CD4-positive, alpha-beta memory T cell (primary cell): Measurements from ENCODE around the gene LARP4. TPM values are rescaled to one million over a fixed set of nuclear protein-coding genes. Genes with fewer than 3 reads are reported as not detected.
"Not testable (repeated sequence)": the region's sequence is repeated elsewhere in the genome, so short reads cannot be mapped to it uniquely, and the experiment has no call there.

Experiments
- CTCF ChIA-PET: fragments of 350-600 bp; sonication (Branson Sonifier 250); formaldehyde crosslinking; loops from one replicate; lab custom pipeline; 2021; ENCODE audit warnings: inconsistent platforms; ENCODE audit not compliant: partially characterized antibody; lab: Charles Lee
- POLR2A ChIA-PET: fragments of 350-600 bp; sonication (Branson Sonifier 250); formaldehyde crosslinking; loops from one replicate; lab custom pipeline; 2021; ENCODE audit not compliant: partially characterized antibody; lab: Charles Lee
- DNase-seq, 5 donors: peaks; one replicate each; pipeline versions ENCODE4 v3.0.0 to v3.0.0-alpha.2; 2020 to 2022; ENCODE audit warnings: mixed read lengths in 1 of 5
- H3K27ac ChIP-seq: one replicate; pipeline ENCODE4 v1.7.0; 2013; ENCODE audit warnings: low read depth, low read length
- H3K27me3 ChIP-seq: 2 replicates; pipeline ENCODE4 v1.7.0; 2013; ENCODE audit warnings: mild to moderate bottlenecking, low read length, moderate library complexity; ENCODE audit not compliant: insufficient read depth
- H3K36me3 ChIP-seq: 2 replicates; pipeline ENCODE4 v1.7.0; 2013; ENCODE audit warnings: mild to moderate bottlenecking, low read length, moderate library complexity; ENCODE audit not compliant: insufficient read depth
- H3K4me1 ChIP-seq: 2 replicates; pipeline ENCODE4 v1.7.0; 2013; ENCODE audit warnings: mild to moderate bottlenecking, low read length, moderate library complexity; ENCODE audit not compliant: insufficient read depth
- H3K4me3 ChIP-seq, 2 donors: one replicate each; pipeline ENCODE4 v1.7.0; 2013; ENCODE audit warnings: low read length in 2 of 2, mild to moderate bottlenecking in 1 of 2
- H3K9me3 ChIP-seq, 2 donors: one replicate each; pipeline ENCODE4 v1.7.0; 2013; ENCODE audit warnings: low read length in 2 of 2, control low read depth in 1 of 2; ENCODE audit not compliant: control insufficient read depth in 1 of 2
- H3K27ac Mint-ChIP-seq, 7 donors: one replicate each; pipeline ENCODE4 v1.8.0; 2020 to 2021; ENCODE audit warnings: mixed read lengths in 7 of 7, mild to moderate bottlenecking in 6 of 7, inconsistent platforms in 3 of 7, moderate library complexity in 3 of 7
- H3K27me3 Mint-ChIP-seq, 2 donors: one replicate each; pipeline ENCODE4 v1.8.0; 2020 to 2021; ENCODE audit warnings: mixed read lengths in 2 of 2
- H3K36me3 Mint-ChIP-seq, 2 donors: one replicate each; pipeline ENCODE4 v1.8.0; 2020 to 2021; ENCODE audit warnings: mixed read lengths in 2 of 2, inconsistent platforms in 1 of 2, mild to moderate bottlenecking in 1 of 2
- H3K4me1 Mint-ChIP-seq, 4 donors: one replicate each; pipeline ENCODE4 v1.8.0; 2020 to 2021; ENCODE audit warnings: mixed read lengths in 4 of 4, mild to moderate bottlenecking in 1 of 4
- H3K4me3 Mint-ChIP-seq, 8 donors: one replicate each; pipeline ENCODE4 v1.8.0; 2020 to 2021; ENCODE audit warnings: mixed read lengths in 8 of 8, mild to moderate bottlenecking in 7 of 8, moderate library complexity in 6 of 8, inconsistent platforms in 3 of 8
- H3K9me3 Mint-ChIP-seq, 8 donors: one replicate each; pipeline ENCODE4 v1.8.0; 2020 to 2021; ENCODE audit warnings: mixed read lengths in 8 of 8, mild to moderate bottlenecking in 5 of 8, inconsistent platforms in 3 of 8, moderate library complexity in 1 of 8
- intact Hi-C: fragments of 100-400 bp; cut with micrococcal nuclease; formaldehyde crosslinking; loops from one replicate; pipeline ENCODE4 v1.15.1; 2023
- polyA plus RNA-seq, 2 donors: library from polyadenylated mRNA; unstranded; fragments of 300-500 nt; fragmentation: Illumina TruSeq; gene quantifications; one replicate each; pipeline ENCODE4 v1.2.3, GENCODE V29; 2021
- total RNA-seq, 2 experiments: library from RNA; stranded (reverse); gene quantifications; one replicate each; pipeline ENCODE4 v1.2.3, GENCODE V29; 2021

The LARP4 gene
- total and polyA plus RNA-seq, 4 experiments from 2014 or later = 14.2 to 40.7 (median 29.4) TPM

DNA sequence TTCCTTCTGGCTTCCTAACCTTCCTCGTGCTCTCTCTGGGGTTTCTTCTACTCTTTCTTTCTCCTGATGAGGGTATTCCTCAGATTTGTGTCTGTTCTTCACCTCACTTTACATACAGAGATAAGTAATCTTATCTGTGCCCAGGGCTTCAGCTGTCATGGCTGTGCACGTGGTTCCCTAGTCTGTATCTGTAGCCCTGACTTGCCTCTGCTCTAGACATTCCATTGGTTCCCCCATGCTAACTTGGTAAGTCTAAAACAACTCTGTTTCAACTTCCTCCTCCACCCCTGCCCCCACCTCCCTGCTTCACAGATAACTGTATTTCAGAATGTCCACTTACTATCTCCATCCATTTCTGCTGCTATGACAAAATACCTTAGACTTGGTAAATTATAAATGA is 114.9 kb downstream of the LARP4 start:
- no peak overlapping the region for H3K27ac ChIP-seq

DNA sequence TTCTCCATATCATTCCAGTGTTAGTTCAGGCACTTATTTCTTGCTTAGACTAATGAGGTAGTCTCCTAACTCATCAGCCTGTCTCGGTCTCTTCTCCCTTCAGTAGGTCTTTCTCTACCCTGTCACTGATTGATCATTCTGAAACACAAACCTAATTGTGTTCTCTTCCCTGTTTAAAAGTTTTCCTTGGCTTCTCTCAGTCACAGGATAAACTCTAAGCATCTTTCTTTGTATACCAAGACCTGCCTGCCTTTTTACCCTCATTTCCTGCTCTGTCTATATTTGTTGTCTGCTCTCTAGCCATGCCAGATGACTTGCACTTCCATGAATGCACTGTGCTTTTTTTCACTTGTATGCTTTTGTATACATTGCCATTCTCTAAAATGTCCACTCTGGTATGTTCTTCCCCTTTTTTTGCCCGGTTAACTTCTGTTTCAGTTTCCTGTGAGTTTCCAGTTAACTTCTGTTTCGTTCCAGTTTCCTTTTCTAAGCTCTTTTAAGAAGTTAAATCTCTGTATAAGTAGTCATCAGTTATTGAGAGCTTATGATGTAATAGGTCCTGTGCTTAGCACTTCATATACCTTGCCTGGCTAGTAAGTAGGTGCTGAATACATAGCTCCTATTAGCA is 116.8 kb downstream of the LARP4 start:
- no peaks in the 10 kb centered on the region for H3K27me3 Mint-ChIP-seq
- H3K4me3 Mint-ChIP-seq = no peak overlapping the region
- H3K27ac Mint-ChIP-seq = no peak overlapping the region
- H3K36me3 ChIP-seq = no peaks in the 10 kb centered on the region
- no peaks in the 10 kb centered on the region for H3K9me3 ChIP-seq
- H3K4me1 Mint-ChIP-seq = peaks cover 37 to 67% (median 50%) of the 10 kb centered on the region in 4 donors
- peaks cover 87% of the 10 kb centered on the region for H3K4me1 ChIP-seq
- peaks cover 0 to 6% of the 10 kb centered on the region in 2 donors for H3K36me3 Mint-ChIP-seq
- intact Hi-C loops = loop anchor here (2.0 kb wide), 1 partner anchor 15 kb away; no protein-coding TSS in a partner anchor
- H3K27ac ChIP-seq = peak overlapping the region; percentile 33
- POLR2A ChIA-PET = interaction anchor here (0.7 to 4.3 kb wide), 5 partner anchors 9 to 28 kb away, joined by 3 to 21 read pairs (median 5); no protein-coding TSS in a partner anchor
- H3K4me3 ChIP-seq = no peak overlapping the region
- DNase-seq = peak in 3 of 5 donors; percentile 15 to 31 (median 20)
- no peaks in the 10 kb centered on the region for H3K27me3 ChIP-seq
- H3K9me3 Mint-ChIP-seq = no peaks in the 10 kb centered on the region
- CTCF ChIA-PET = interaction anchor here (1.1 to 2.1 kb wide), 3 partner anchors 9 to 40 kb away, joined by 3 to 9 read pairs (median 6); partner anchors contain the start of gene DIP2B

More for the DNA sequence above, 114.9 kb downstream of the LARP4 start:
- ChIA-PET CTCF (interaction anchor here (1.1 to 2.3 kb wide), 3 partner anchors 9 to 120 kb away, joined by 3 to 7 read pairs (median 7); partner anchors contain the start of gene DIP2B), POLR2A (interaction anchor here (1.4 to 2.9 kb wide), 2 partner anchors 11 to 13 kb away, joined by 4 to 24 read pairs; partner anchors contain the start of gene DIP2B)
- DNase-seq = no peak
- Histone ChIP-seq H3K27me3 (no peaks in the 10 kb centered on the region), H3K9me3 (no peaks in the 10 kb centered on the region), H3K4me1 (peaks cover 83% of the 10 kb centered on the region), H3K4me3 (no peak overlapping the region), H3K36me3 (no peaks in the 10 kb centered on the region)
- peaks cover 34 to 58% (median 48%) of the 10 kb centered on the region in 4 donors for H3K4me1 Mint-ChIP-seq
- no peaks in the 10 kb centered on the region for H3K9me3 Mint-ChIP-seq
- H3K36me3 Mint-ChIP-seq = peaks cover 0 to 3% of the 10 kb centered on the region in 2 donors
- intact Hi-C loops = no loop called here
- H3K4me3 Mint-ChIP-seq = peak overlapping the region; percentile 48 to 90 (median 80)
- no peaks in the 10 kb centered on the region for H3K27me3 Mint-ChIP-seq
- peak overlapping the region; percentile 24 to 97 (median 81) for H3K27ac Mint-ChIP-seq

DNA sequence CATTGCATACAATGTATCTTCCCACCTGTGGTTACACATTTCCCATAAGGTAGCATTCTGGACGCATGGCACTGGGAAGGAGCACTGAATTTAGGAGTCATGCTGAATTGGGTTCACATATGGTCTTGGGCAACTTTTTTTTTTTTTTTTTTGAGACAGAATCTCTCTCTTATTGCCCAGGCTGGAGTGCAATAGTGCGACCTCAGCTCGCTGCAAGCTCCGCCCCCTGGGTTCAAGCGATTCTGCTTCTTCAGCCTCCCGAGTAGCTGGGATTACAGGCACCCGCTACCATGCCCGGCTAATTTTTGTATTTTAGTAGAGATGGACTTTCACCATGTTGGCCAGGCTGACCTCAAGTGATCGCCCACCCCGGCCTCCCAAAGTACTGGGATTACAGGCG is 117.4 kb downstream of the LARP4 start:
- intact Hi-C loops = no loop called here
- Mint-ChIP-seq H3K4me3 (peak overlapping the region in 2 of 8 donors; percentile 4 to 43), H3K4me1 (peaks cover 34 to 65% (median 49%) of the 10 kb centered on the region in 4 donors), H3K9me3 (peaks cover 0 to 1% (median 0%) of the 10 kb centered on the region in 8 donors), H3K27ac (peak overlapping the region in 1 of 7 donors; percentile 14), H3K27me3 (no peaks in the 10 kb centered on the region), H3K36me3 (peaks cover 2 to 8% of the 10 kb centered on the region in 2 donors)
- Histone ChIP-seq H3K27ac (peak overlapping the region; percentile 33), H3K4me3 (no peak overlapping the region), H3K27me3 (no peaks in the 10 kb centered on the region), H3K4me1 (peaks cover 82% of the 10 kb centered on the region), H3K36me3 (no peaks in the 10 kb centered on the region), H3K9me3 (no peaks in the 10 kb centered on the region)
- CTCF ChIA-PET = interaction anchor here (1.1 to 2.1 kb wide), 4 partner anchors 10 to 49 kb away, joined by 3 to 9 read pairs (median 4); partner anchors contain the start of gene DIP2B
- POLR2A ChIA-PET = interaction anchor here (0.7 to 4.3 kb wide), 5 partner anchors 9 to 27 kb away, joined by 3 to 21 read pairs (median 5); no protein-coding TSS in a partner anchor
- no peak for DNase-seq

DNA sequence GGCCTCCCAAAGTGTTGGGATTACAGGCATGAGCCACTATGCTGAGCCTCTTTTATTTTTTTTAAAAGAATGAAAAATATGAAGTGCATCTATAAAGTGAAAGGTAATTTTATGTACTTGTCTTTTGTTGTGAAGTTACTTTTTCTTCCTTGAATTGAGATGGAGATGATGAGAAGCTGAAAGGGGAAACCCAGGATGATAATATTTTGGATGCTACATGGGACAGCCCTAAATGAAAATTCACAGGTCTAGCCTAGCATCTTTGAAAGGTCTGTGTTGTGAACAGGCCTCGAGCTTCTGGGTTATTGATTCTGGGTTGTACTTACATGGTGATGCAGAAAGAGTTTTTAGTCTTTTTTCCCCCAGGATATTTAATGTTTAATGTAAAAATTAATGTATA is 118.7 kb downstream of the LARP4 start:
- no peaks in the 10 kb centered on the region for H3K9me3 ChIP-seq
- Mint-ChIP-seq H3K27me3 (no peaks in the 10 kb centered on the region), H3K4me1 (peaks cover 34 to 58% (median 45%) of the 10 kb centered on the region in 4 donors), H3K27ac (peak overlapping the region; percentile 48 to 90 (median 75)), H3K9me3 (peaks cover 0 to 3% (median 0%) of the 10 kb centered on the region in 8 donors), H3K4me3 (peak overlapping the region in 4 of 8 donors; percentile 21 to 56 (median 38)), H3K36me3 (peaks cover 5 to 16% of the 10 kb centered on the region in 2 donors)
- intact Hi-C loops = no loop called here
- H3K4me1 ChIP-seq = peaks cover 69% of the 10 kb centered on the region
- ChIA-PET POLR2A (interaction anchor here (0.5 to 4.3 kb wide), 4 partner anchors 9 to 13 kb away, joined by 3 to 21 read pairs (median 4); no protein-coding TSS in a partner anchor), CTCF (interaction anchor here (1.1 to 2.1 kb wide), 3 partner anchors 14 to 119 kb away, joined by 3 to 9 read pairs (median 3); partner anchors contain the start of gene DIP2B)
- no peak overlapping the region for H3K4me3 ChIP-seq
- no peaks in the 10 kb centered on the region for H3K36me3 ChIP-seq
- H3K27me3 ChIP-seq = no peaks in the 10 kb centered on the region
- DNase-seq = no peak
- peak overlapping the region; percentile 9 for H3K27ac ChIP-seq

DNA sequence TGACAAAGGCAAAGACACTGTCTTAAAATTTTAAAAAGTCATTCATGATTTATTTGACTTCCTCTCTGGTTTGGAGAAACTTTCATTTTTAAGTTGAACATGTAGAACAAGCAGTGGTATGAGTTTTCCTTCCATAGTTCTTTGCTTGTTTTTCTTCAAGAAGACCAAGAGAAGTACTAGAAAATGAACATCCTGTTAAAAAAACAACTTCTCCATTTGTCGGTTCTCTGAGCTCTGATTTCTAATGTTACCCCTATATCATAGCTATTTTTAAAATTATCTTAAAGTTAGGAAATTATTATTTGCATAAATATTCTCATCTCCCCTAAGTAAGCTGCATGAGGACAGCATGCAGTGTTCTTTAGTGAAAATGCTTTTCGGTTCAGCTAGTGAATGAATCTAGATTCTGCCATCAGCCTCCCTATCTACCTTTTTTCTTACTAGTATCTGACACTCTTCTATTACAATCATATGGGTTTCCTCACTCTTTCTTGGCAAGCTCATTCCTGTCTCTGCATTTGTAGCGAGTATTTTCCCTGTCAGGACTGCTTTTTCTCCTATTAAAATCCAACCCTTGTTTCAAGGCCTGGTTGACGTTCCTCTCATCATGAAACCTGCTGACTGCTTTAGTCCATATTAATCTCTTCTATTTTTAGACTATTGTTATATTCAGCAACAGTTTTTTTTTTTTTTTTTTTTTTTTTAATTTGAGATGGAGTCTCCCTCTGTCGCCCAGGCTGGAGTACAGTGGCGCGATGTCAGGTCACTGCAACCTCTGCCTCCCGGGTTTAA is 119.9 kb downstream of the LARP4 start:
- Histone ChIP-seq H3K4me1 (peaks cover 58% of the 10 kb centered on the region), H3K4me3 (no peak overlapping the region), H3K27me3 (no peaks in the 10 kb centered on the region), H3K36me3 (no peaks in the 10 kb centered on the region), H3K9me3 (no peaks in the 10 kb centered on the region), H3K27ac (no peak overlapping the region)
- Mint-ChIP-seq H3K27me3 (no peaks in the 10 kb centered on the region), H3K4me3 (peak overlapping the region; percentile 18 to 72 (median 39)), H3K27ac (peak overlapping the region; percentile 62 to 91 (median 88)), H3K9me3 (peaks cover 0 to 3% (median 0%) of the 10 kb centered on the region in 8 donors), H3K36me3 (peaks cover 6 to 18% of the 10 kb centered on the region in 2 donors), H3K4me1 (peaks cover 25 to 51% (median 37%) of the 10 kb centered on the region in 4 donors)
- peak in 1 of 5 donors; percentile 22 for DNase-seq
- ChIA-PET POLR2A (interaction anchor here (0.9 to 4.3 kb wide), 6 partner anchors 8 to 20 kb away, joined by 3 to 21 read pairs (median 6); no protein-coding TSS in a partner anchor), CTCF (interaction anchor here (0.6 to 1.7 kb wide), 7 partner anchors 9 to 29 kb away, joined by 3 to 6 read pairs (median 4); no protein-coding TSS in a partner anchor)
- intact Hi-C loops = loop anchor here (2.0 kb wide), 1 partner anchor 16 kb away; the partner anchor contains the start of gene DIP2B

DNA sequence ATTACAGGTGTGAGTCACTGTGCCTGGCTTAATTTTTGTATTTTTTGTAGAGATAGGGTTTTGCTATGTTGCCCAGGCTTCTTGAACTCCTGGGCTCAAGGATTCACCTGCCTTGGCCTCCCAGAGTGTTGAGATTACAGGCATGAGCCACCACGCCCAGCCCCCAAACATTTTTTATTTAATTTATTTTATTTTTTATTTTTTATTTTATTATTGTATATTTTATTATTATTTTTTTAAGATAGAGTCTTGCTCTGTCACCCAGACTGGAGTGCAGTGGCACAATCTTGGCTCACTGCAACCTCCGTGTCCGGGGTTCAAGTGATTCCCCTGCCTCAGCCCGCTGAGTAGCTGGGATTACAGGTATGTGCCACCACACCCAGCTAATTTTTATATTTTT is 121.1 kb downstream of the LARP4 start:
- H3K9me3 Mint-ChIP-seq, H3K9me3 ChIP-seq, H3K36me3 ChIP-seq, H3K4me3 Mint-ChIP-seq, H3K4me3 ChIP-seq, H3K27ac ChIP-seq, H3K27me3 Mint-ChIP-seq, DNase-seq, H3K27me3 ChIP-seq: not testable (repeated sequence)
- Mint-ChIP-seq H3K36me3 (peaks cover 12 to 26% of the 10 kb centered on the region in 2 donors), H3K27ac (peak overlapping the region in 1 of 7 donors; percentile 19), H3K4me1 (peaks cover 25 to 51% (median 36%) of the 10 kb centered on the region in 4 donors)
- ChIA-PET POLR2A (interaction anchor here (0.7 to 1.6 kb wide), 4 partner anchors 14 to 30 kb away, joined by 3 to 7 read pairs (median 4); no protein-coding TSS in a partner anchor), CTCF (interaction anchor here (1.7 kb wide), 1 partner anchor 13 kb away, joined by 4 read pairs; no protein-coding TSS in a partner anchor)
- peaks cover 53% of the 10 kb centered on the region for H3K4me1 ChIP-seq
- intact Hi-C loops = loop anchor here (2.0 kb wide), 1 partner anchor 17 kb away; the partner anchor contains the start of gene DIP2B
